ENCODE measurements around the gene OR5K4. TPM values are rescaled to one million over a fixed set of nuclear protein-coding genes. Genes with fewer than 3 reads are reported as not detected.

OR5K4 gene
- total RNA-seq, 1 donor from 2014 or later: not detected

- Histone ChIP-seq H3K36me3 (no peaks in the 10 kb centered on the region), H3K9me3 (no peaks in the 10 kb centered on the region), H3K27ac (no peak overlapping the region), H3K27me3 (no peaks in the 10 kb centered on the region), H3K4me3 (no peak overlapping the region), H3K4me1 (no peaks in the 10 kb centered on the region)
- DNase-seq (ENCODE audit: extremely low spot score in 2 of 2): no peak
- TF ChIP-seq, protein P1, sequence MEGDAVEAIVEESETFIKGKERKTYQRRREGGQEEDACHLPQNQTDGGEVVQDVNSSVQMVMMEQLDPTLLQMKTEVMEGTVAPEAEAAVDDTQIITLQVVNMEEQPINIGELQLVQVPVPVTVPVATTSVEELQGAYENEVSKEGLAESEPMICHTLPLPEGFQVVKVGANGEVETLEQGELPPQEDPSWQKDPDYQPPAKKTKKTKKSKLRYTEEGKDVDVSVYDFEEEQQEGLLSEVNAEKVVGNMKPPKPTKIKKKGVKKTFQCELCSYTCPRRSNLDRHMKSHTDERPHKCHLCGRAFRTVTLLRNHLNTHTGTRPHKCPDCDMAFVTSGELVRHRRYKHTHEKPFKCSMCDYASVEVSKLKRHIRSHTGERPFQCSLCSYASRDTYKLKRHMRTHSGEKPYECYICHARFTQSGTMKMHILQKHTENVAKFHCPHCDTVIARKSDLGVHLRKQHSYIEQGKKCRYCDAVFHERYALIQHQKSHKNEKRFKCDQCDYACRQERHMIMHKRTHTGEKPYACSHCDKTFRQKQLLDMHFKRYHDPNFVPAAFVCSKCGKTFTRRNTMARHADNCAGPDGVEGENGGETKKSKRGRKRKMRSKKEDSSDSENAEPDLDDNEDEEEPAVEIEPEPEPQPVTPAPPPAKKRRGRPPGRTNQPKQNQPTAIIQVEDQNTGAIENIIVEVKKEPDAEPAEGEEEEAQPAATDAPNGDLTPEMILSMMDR (IDR thresholded peaks at IDR 0.05): no peak
- TF ChIP-seq POLR2AphosphoS5 (IDR thresholded peaks at IDR 0.05; ENCODE audit: insufficient read depth in 1 of 2, low read depth in 1 of 2): no peak
- intact Hi-C loops (cut with DNase I): no loop called here
These were observed 19.6 kb upstream of the OR5K4 start for GRCh38 chr3:98333989-98334606.

GRCh38 chr3:98339031-98339430, 14.6 kb upstream of the OR5K4 start:
- no peak for DNase-seq (ENCODE audit: extremely low spot score in 2 of 2)
- no peaks in the 10 kb centered on the region for H3K9me3 ChIP-seq
- TF ChIP-seq POLR2A (IDR thresholded peaks at IDR 0.05): no peak
- TF ChIP-seq, protein P1 (IDR thresholded peaks at IDR 0.05): no peak
- TF ChIP-seq POLR2AphosphoS5 (IDR thresholded peaks at IDR 0.05; ENCODE audit: insufficient read depth in 1 of 2, low read depth in 1 of 2): no peak
- no peaks in the 10 kb centered on the region for H3K27me3 ChIP-seq
- no peak overlapping the region for H3K27ac ChIP-seq
- intact Hi-C loops (cut with DNase I): no loop called here
- no peaks in the 10 kb centered on the region for H3K4me1 ChIP-seq
- H3K4me3 ChIP-seq: no peak overlapping the region
- H3K36me3 ChIP-seq: no peaks in the 10 kb centered on the region

DNA sequence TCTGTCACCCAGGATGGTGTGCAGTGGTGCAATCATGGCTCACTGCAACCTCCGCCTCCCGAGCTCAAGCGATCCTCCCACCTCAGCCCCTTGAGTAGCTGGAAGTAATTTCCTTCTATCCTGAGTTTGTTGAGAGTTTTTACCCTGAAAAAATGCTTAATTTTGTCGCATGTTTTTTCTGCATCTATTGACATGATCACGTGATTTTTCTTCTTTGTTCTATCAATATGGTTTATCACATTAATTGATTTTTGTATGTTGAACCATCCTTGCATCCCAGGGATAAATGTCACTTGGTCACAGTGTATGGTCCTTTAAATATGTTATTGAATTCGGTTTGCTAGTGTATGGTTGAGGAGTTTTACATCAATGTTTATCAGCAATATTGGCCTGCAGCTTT, 11.9 kb upstream of the OR5K4 start:
- H3K4me3 ChIP-seq: no peak overlapping the region
- no peaks in the 10 kb centered on the region for H3K27me3 ChIP-seq
- no peaks in the 10 kb centered on the region for H3K4me1 ChIP-seq
- intact Hi-C loops (cut with DNase I): no loop called here
- no peaks in the 10 kb centered on the region for H3K36me3 ChIP-seq
- TF ChIP-seq, protein P1 (IDR thresholded peaks at IDR 0.05): no peak
- TF ChIP-seq POLR2A (IDR thresholded peaks at IDR 0.05) (no peak), POLR2AphosphoS5 (IDR thresholded peaks at IDR 0.05; ENCODE audit: insufficient read depth in 1 of 2, low read depth in 1 of 2) (no peak)
- no peaks in the 10 kb centered on the region for H3K9me3 ChIP-seq
- H3K27ac ChIP-seq: no peak overlapping the region
- no peak for DNase-seq (ENCODE audit: extremely low spot score in 2 of 2)

DNA sequence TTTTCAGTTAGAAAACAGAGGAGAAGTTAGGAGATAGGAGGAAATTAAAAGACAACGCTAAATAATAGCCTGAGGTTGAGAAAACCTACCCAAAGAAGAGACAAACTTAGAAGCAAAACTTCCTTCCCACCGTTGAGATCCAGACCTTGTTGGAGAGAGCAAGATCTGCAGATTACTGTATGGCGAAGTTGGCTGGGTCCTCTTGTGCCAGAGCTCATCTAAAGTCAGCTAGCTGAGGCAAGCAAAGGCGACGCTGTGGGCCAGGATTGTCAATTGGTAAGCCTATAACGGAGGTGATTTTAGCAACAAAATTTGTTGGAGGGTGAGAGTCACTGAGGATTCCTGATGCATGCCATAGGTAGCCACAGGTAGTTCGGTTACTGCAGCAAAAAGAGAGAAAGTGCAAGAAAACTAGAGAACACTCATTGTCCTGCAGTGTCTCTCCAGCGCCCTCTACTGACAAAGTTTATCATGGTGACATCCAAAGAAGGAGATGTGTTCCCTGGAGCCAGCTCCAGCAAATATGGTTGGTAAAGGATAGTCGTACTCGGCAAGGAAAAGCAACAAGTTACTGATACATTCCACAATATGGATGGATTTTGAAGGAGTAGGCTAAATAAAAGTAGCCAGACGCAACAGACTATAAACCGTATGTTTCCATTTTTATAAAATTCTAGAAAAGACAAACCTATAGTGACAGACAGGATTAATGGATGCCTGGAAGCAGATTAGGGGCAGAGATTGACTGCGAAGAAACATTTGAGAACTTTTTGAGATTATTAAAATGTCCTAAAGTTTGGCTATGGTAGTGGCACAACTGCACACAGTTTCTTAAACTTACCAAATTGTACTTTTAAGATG, 9.8 kb upstream of the OR5K4 start:
- H3K4me3 ChIP-seq: no peak overlapping the region
- intact Hi-C loops (cut with DNase I): no loop called here
- H3K27me3 ChIP-seq: no peaks in the 10 kb centered on the region
- TF ChIP-seq POLR2AphosphoS5 (IDR thresholded peaks at IDR 0.05; ENCODE audit: insufficient read depth in 1 of 2, low read depth in 1 of 2) (no peak), POLR2A (IDR thresholded peaks at IDR 0.05) (no peak)
- TF ChIP-seq, protein P1 (IDR thresholded peaks at IDR 0.05): no peak
- no peak for DNase-seq (ENCODE audit: extremely low spot score in 2 of 2)
- no peaks in the 10 kb centered on the region for H3K36me3 ChIP-seq
- no peak overlapping the region for H3K27ac ChIP-seq
- H3K4me1 ChIP-seq: no peaks in the 10 kb centered on the region
- H3K9me3 ChIP-seq: no peaks in the 10 kb centered on the region

GRCh38 chr3:98350082-98350481, 3.6 kb upstream of the OR5K4 start:
- DNase-seq (ENCODE audit: extremely low spot score in 2 of 2): no peak
- Histone ChIP-seq H3K4me1 (no peaks in the 10 kb centered on the region), H3K27me3 (no peaks in the 10 kb centered on the region), H3K36me3 (no peaks in the 10 kb centered on the region), H3K4me3 (no peak overlapping the region), H3K27ac (no peak overlapping the region), H3K9me3 (no peaks in the 10 kb centered on the region)
- no peak for TF ChIP-seq POLR2AphosphoS5 (IDR thresholded peaks at IDR 0.05; ENCODE audit: insufficient read depth in 1 of 2, low read depth in 1 of 2)
- intact Hi-C loops (cut with DNase I): no loop called here

Data from vagina (tissue), 2 donors.